HG03103 (cell line): ENCODE data around the gene SCCPDH.

Source experiments
- ATAC-seq: cut with Tn5 transposase; IDR thresholded peaks from one replicate; pipeline ENCODE4 v1.9.1; 2021; ENCODE audit warnings: low read depth; ENCODE audit not compliant: unreplicated experiment

The SCCPDH gene

GRCh38 chr1:246782120-246782900 lies 58.1 kb downstream of the SCCPDH start:
- ATAC-seq = no peak

DNA sequence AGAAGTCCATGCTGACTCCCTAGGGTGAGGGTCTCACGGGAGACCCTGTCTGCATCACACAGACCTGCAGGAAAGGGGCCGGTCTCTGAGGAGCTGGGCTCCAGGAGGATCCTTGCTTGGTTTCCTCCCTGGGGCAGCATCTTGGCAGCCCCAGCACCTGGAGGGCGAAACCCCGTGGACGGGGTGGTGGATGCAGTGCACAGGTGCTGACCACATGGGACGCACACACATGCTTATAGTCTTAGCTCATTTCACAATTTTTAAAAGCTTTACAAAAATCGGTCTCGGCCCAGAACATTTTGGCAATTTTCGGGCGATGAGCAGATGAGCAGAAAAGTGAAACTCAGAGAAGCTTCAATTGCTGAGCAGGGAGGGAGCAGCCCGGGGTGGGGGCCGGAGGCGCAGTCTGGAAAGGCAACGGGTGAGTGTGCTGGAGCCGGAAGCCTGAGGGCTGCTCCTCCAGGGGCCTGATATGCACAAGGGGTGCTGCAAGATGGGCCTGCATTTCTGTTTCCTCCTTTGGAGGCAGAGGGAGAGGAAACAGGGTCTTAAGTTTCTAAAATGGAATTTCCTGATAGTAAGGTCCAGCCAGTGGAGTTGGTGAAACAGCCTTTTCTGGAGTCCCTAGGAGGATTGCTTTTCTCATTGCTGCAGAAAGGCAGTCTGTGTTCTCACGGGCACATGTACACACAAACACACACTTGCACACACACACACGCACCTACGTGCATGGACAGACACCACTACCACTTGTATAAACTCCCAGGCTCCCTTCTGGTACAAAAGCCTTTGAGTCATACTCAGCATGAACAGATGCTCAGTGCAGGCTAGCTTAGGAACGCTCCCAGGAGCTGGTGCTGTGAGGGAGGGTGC lies 60.6 kb downstream of the SCCPDH start:
- ATAC-seq = peak; percentile 58

GRCh38 chr1:246785494-246786111 lies 61.4 kb downstream of the SCCPDH start:
- ATAC-seq = no peak

DNA sequence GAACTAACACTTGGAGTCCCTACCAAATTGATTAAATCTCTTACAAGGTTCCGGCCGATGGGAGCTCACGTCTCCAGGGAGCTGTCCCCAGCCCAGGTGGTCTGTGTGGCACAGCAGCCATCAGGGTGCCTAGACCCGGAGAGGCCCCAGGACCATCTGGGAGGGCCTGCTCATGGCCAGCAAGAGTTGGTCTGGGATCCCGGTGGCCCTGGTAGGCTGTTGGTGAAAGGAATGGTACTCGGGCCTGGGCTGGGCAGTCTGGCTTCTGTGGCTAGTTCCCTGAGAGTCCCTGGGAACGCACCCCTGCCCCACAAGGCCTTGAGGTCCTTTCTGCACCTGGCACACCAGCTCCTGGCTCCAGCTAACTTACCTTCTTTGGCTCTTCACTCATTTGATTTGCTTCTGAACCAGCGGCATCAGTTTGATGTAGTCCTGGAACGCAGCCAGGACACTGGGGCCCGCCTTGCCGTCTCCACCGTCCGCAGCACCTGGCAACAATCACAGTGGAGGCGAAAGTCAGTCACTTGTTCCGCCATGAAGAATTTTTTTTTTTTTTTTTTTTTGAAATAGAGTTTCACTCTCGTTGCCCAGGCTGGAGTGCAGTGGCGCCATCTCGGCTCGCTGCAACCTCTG lies 62.5 kb downstream of the SCCPDH start:
- no peak for ATAC-seq

DNA sequence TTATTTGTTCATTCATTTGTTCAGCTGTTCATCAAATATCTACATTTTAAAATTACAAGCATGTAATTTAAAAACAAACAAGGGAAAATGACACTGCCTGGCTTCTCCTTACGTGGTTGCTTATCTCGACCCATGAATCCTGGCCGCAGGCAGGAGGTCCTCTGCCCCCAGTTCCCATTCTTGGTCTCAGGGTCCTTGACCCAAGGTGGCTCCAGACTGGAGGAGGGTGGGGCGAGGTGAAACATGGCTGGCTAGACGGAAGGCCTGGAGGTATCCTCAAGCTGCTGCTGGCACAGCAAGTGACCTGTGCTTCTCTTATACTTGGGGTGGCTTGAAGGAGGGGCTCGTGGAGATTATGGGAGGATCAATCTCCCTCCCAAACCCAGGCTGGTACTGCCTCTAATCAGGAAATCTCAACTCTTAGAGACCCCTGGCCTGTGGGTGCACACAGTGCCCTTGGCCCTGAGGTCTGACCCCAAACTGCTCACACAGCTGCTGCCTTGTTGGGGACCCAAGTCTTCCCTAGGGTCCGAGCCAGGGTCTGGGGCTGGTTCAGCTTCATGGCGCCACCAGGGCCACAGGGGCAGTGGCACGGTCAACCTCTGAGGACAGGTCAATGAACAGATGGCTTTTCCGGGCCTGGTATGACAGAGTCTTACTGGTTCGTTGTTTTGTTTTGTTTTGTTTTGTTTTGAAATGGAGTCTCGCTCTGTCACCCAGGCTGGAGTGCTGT lies 63.7 kb downstream of the SCCPDH start:
- no peak for ATAC-seq

DNA sequence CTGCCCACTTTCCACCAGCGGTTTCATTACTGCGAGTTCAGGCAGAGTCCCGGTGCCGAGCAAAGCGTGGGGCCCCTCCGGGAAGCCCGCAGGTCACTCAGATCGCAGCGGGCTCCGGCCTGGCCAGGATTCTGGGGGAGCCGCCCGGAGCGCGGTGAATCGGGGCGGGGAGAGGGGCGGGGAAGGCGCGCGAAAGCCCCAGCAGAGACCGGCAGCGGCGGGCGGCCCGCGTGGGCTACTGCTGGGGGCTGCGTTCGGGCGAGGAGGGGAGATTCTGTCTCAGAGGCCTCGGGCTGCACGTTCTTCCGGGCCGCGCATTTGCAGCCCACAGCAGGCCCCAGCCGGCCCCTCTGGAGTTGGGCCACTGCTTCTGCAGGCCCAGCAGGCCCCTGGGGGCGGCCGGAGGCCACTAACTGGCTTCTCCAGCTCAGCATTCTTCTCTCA lies 64.7 kb downstream of the SCCPDH start:
- no peak for ATAC-seq

- ATAC-seq = no peak
Measured at GRCh38 chr1:246789454-246790339, 65.5 kb downstream of the SCCPDH start.

DNA sequence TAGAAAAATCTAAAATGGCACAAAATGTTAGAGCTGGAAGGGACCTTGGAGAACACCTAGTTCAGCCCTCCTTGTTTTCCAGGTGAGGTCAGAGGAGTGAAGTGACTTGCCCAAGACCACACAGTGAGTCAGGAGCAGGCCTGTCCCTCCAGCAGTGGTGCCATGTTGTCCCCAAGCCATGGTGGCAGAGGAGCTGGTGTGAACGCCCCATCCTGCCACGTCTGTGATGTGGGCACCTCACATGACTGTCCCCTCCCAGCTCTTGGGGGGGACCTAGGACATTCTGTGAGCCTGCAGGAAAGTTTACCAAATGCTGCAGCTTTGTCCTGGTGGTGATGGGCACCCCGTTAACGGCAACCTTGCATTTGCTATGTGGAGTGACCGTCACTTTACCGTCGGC lies 66.2 kb downstream of the SCCPDH start:
- no peak for ATAC-seq

- ATAC-seq = no peak
Measured at GRCh38 chr1:246790833-246791232, 66.6 kb downstream of the SCCPDH start.

- ATAC-seq = no peak
Measured at GRCh38 chr1:246791303-246791918, 67.2 kb downstream of the SCCPDH start.

DNA sequence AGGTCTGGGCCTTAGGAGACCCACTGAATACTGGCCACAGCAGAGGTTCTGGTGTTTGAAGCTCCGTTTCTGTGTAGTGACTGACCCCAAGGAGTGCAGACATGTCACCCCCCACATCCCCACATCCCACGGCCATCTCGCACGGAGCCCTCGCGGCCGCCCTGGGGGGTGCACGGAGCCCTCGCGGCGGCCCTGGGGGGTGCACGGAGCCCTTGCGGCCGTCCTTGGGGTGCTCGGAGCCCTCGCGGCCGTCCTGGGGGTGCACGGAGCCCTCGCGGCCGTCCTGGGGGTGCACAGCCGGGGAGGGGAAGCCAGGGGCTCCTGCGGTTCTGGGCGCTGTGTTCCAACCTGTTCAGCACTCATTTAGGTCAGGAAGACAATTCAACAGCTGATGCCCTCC lies 68.4 kb downstream of the SCCPDH start:
- ATAC-seq = no peak

DNA sequence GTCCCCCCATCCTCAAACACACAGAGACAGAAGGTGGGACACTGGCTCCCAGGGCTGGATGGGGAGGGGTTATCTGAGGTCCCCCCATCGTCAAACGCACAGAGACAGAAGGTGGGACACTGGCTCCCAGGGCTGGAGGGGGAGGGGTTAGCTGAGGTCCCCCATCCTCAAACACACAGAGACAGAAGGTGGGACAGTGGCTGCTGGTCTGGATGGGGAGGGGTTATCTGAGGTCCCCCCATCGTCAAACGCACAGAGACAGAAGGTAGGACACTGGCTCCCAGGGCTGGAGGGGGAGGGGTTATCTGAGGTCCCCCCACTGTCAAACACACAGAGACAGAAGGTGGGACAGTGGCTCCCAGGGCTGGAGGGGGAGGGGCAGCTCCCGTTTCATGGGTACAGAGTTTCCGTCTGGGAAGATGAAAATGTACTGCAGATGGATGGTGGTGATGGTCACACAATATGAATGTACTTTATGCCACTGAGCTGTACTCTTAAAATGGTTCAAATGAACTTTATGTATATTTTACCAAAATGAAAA lies 69.2 kb downstream of the SCCPDH start:
- no peak for ATAC-seq

DNA sequence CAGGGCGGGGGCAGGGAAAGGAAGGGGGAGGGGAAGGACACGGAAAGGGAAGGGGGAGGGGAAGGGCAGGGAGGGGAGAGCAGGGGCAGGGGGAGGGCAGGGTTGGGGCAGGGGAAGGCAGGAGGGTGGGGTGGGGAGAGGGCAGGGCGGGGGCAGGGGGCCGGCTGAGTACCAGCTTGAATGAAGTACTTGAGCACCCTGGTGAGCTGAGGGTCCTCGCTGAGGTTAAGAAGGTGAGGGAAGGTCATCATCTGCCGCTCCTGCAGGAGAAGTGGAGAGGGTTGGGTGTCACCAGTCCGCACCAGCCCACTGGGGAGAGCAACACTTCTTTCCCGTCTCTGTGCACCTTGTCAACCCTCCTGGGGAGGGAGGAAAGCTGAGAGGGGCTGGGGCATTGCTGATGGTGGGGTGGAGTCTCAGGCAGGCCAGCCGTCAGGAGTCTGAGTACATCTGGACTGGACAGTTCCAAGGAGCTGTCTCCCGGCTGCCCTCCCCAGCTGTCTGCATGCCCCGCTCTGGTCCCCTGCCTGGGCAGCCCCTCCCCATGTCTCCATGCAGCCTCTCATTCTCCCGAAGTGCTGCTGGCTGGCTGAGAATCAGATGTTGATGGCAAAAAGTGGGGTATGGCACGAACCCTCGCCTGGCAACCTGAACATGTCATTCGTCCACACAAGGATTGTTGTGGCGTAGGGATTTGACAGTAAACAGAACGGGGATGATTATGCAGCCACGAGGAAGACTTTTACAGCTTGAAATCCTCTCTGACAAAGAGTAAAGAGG lies 70.0 kb downstream of the SCCPDH start:
- no peak for ATAC-seq

- no peak for ATAC-seq
Measured at GRCh38 chr1:246794828-246795671, 70.8 kb downstream of the SCCPDH start.

DNA sequence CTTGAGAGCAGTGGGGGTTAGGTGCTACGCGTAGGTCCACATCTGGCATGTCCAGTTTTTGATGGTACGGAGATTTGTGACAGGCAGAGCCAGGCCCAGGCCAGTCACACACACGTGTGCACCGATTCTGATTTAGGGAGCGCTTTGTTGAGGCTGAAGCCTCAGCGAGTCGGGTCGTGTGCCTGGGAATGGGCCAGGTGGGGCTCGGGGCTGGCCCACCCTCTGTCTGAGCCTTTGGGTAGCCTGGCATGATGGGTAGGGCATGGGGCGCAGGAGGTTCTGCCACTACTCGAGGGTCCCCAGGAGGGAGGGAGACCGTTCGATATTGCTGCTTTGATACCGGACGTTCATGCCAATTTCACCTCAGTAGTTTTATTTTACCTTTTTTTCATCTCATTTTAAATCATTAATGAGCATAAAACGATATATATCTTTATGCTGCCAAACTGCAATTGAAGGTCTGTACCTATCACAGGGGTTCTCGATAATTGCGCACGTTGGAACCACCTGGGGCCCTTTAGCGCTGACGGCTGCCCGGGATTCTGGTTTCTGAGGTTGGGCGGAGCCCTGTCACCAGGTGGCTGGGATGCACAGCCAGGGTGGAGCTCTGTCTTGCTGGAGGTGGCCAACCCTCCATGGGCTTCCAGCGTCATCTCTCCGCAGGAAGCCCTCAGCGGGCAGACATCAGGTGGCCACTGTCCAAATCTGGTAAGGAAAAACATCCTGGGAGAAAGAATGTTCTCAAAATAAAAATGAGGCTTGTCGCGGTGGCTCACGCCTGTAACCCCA lies 71.9 kb downstream of the SCCPDH start:
- ATAC-seq = no peak

GRCh38 chr1:246797157-246797556 lies 72.9 kb downstream of the SCCPDH start:
- ATAC-seq = no peak
